ENCODE results near the gene RPP30.

Gene RPP30

DNA sequence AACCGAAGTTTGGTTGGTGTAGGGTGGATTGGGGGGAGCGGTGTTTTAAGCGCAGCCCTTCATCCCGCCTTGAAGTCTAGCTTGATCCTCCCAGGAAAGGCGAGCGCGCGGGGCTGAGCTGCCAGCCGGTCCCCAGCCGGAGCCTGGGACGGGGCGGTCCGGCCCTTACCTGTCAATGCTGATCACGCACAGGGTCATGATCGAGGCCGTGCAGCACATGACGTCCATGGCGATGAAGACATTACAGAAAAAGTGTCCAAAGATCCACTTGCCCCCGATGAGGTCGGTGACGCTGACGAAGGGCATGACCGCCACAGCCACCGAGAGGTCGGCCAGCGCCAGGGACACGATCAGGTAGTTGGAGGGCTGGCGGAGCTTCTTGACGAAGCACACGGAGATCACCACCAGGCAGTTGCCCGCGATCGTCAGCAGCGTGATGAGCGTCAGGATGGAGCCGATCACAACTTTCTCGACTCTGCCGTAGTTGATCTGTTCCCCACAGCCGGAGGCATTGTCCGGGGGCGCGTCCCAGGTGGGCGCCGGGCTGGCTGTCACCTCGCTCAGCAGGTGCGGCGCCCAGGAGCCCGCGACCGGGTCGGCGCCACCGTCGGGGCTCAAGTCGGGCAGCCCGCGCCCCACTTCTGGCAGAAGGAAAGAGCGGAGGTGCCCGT, 14.7 kb upstream of the RPP30 start:
- H3K4me3 ChIP-seq (ENCODE audit: low read length) = no peak overlapping the region

DNA sequence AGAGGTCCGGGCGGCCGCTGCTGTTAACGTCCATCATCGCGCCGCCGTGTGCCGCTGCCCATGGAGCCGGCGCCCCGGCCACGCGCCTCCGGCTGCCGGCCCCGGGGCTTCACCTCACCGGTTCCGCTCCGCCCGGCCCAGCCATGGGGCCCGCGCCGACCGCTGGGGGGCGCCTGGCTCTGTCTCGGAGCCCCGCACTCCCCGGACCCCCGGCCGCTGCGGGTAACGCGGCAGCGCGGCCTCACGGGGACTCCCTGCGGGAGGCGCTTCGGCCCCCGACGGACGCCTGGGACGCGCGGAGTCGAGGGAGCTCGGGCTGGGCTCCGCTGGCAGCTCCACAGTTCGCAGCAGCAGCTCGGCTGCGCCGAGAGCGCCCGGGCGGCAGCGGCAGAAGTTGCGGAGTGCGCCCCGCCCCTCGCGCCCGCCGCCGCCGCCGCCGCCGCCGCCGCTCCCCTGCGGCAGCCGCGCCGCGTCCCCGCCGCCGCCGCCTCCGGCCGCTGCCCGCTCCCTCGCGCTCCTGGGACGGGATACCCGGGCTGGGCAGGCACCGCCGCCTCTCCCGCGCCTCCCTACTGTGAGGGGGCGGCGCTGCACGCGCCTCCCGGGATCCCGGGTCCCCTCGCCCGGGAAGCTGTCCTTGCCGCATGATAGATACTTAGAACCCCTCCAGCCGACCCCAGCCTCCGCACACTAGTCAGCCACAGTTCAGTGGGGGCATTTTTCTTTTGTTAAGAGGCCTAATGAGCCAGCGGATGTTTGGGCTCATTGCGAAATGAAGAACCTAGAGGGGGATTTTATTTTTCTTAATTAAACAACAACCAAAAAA, 13.9 kb upstream of the RPP30 start, which contains the start of gene HTR7:
TSS of gene HTR7 (minus strand) at position 405 of the 826 bp plus-strand sequence. CDS start at position 37, 368 bp downstream.
- Histone ChIP-seq H3K4me3 (ENCODE audit: low read length) (peak within 1 kb of the TSS; percentile 41), H3K4me1 (ENCODE audit: control insufficient read depth, insufficient read depth, low read length) (peaks cover 13% of the 10 kb centered on the region), H3K9me3 (ENCODE audit: control insufficient read depth, low read length) (no peaks in the 10 kb centered on the region), H3K36me3 (ENCODE audit: control insufficient read depth, insufficient read depth, low read length) (no peaks in the 10 kb centered on the region), H3K9ac (ENCODE audit: low read length) (peak within 1 kb of the TSS; percentile 68), H3K27me3 (ENCODE audit: control insufficient read depth, insufficient read depth, low read length) (peaks cover 55% of the 10 kb centered on the region)

More for the DNA sequence above, 14.7 kb upstream of the RPP30 start:
- peaks cover 55% of the 10 kb centered on the region for H3K27me3 ChIP-seq (ENCODE audit: control insufficient read depth, insufficient read depth, low read length)
- H3K9me3 ChIP-seq (ENCODE audit: control insufficient read depth, low read length) = no peaks in the 10 kb centered on the region
- H3K9ac ChIP-seq (ENCODE audit: low read length) = peak overlapping the region; percentile 43
- H3K36me3 ChIP-seq (ENCODE audit: control insufficient read depth, insufficient read depth, low read length) = no peaks in the 10 kb centered on the region
- H3K4me1 ChIP-seq (ENCODE audit: control insufficient read depth, insufficient read depth, low read length) = peaks cover 13% of the 10 kb centered on the region

DNA sequence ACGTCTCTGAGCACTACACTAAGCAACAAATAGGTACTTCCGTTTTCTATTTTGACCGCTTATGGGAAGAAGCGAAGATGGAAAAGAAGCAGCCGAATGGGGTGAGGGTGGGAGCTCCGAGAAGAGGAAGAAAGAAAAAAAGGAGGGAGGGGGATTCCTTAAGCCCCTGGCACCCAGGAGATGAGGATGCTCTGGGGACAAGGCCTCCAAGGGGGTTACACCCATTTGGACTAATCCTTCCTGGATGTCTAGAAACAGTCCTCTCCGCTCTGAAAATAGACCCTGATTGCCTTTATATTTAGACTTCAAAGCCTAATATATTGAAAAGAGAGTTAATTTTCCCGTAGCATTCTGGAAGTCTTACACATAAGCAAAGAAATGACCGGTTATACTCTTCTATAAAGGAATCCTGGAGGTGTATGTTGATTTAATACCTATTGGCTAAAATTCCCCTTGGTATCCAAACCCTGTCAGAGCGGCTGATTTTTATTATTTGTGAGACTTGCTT, 13.3 kb upstream of the RPP30 start:
- Histone ChIP-seq H3K27me3 (ENCODE audit: control insufficient read depth, insufficient read depth, low read length) (peaks cover 52% of the 10 kb centered on the region), H3K36me3 (ENCODE audit: control insufficient read depth, insufficient read depth, low read length) (no peaks in the 10 kb centered on the region), H3K4me1 (ENCODE audit: control insufficient read depth, insufficient read depth, low read length) (peaks cover 13% of the 10 kb centered on the region), H3K9ac (ENCODE audit: low read length) (peak overlapping the region; percentile 68), H3K9me3 (ENCODE audit: control insufficient read depth, low read length) (no peaks in the 10 kb centered on the region), H3K4me3 (ENCODE audit: low read length) (peak overlapping the region; percentile 41)

DNA sequence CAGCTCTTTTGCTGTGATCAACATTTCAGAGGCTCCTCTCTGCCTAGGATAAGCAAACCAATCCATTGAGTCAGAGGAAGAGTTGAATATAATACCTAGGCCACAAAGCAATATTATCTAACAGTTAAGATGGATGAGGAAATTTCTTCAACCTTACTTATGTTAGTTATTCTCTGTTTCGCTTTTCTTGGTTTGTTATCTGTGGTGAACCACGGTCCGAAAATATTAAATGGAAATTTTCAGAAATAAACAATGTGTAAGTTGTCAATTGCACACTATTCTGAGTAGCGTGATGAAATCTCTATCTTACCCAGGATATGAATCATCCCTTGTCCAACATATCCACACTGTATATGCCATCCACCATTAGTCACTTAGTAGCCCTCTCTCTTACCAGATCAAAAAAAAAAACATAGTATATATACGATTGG, 12.4 kb upstream of the RPP30 start:
- Histone ChIP-seq H3K9ac (ENCODE audit: low read length) (no peak overlapping the region), H3K4me1 (ENCODE audit: control insufficient read depth, insufficient read depth, low read length) (peaks cover 13% of the 10 kb centered on the region), H3K9me3 (ENCODE audit: control insufficient read depth, low read length) (no peaks in the 10 kb centered on the region), H3K36me3 (ENCODE audit: control insufficient read depth, insufficient read depth, low read length) (no peaks in the 10 kb centered on the region), H3K4me3 (ENCODE audit: low read length) (no peak overlapping the region), H3K27me3 (ENCODE audit: control insufficient read depth, insufficient read depth, low read length) (peaks cover 44% of the 10 kb centered on the region)

DNA sequence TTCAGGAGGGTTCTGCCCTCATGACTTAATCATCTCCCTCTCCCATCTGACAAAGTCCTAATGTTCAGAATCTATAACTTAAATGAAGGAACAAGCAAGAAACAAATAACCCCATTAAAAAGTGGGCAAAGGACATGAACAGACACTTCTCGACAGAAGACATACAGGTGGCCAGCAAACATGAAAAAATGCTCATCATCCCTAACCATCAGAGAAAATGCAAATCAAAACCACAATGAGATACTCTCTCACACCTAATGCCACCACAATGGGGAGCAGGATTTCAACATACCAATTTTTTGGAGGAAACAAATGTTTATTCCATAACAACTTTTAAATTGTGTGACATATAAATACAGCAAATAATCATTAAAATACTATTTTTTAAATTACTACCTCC, 11.0 kb upstream of the RPP30 start:
- no peak overlapping the region for H3K4me3 ChIP-seq (ENCODE audit: low read length)
- peaks cover 13% of the 10 kb centered on the region for H3K4me1 ChIP-seq (ENCODE audit: control insufficient read depth, insufficient read depth, low read length)
- no peaks in the 10 kb centered on the region for H3K9me3 ChIP-seq (ENCODE audit: control insufficient read depth, low read length)
- no peak overlapping the region for H3K9ac ChIP-seq (ENCODE audit: low read length)
- peaks cover 35% of the 10 kb centered on the region for H3K27me3 ChIP-seq (ENCODE audit: control insufficient read depth, insufficient read depth, low read length)
- no peaks in the 10 kb centered on the region for H3K36me3 ChIP-seq (ENCODE audit: control insufficient read depth, insufficient read depth, low read length)

DNA sequence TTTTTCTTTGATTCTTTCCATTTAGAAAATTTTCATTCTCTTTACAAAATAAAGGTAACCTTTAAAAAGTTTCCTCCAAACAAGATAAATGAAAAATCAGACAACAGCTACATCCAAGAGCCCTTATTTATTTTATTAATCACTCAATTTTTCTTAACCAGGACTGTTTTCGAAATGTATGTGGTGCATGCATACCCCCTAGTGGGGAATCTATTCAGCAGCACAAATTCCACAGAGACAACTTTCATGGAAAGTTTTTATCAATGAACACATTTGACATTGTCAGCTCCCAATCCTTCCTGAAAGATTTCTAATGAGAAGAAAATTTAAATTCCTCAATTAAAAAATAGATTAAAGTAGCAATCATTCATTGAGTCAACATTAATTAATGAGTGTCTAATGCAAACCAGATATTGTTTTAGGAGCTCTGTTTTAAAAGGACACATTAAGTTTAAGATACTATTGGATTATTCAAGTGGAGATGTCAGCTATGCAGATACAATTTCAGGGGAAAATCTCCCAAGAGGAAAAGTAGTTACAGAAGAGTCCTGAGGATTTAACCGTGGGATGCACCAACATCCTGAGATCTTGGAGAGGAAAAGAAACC, 8.8 kb upstream of the RPP30 start:
- peaks cover 15% of the 10 kb centered on the region for H3K27me3 ChIP-seq (ENCODE audit: control insufficient read depth, insufficient read depth, low read length)

DNA sequence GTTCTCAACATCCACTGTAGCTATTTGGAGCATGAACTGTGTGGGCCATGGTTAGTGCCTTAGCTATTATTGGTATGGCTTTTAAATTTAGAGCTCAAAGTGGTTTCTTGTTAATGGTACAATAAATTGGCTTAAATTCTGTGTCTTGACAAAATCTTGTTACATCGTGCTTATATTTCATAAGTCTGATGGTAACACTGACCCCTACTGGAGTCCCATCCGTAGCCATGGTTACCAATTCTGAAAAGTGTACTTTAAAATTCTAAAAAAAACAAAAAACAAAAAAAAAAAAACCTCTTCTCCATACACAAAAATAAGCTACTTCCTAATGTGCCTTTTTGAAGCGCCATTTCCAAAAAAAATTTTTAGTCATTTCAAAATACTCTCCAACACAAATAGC, 6.4 kb upstream of the RPP30 start:
- no peaks in the 10 kb centered on the region for H3K36me3 ChIP-seq (ENCODE audit: control insufficient read depth, insufficient read depth, low read length)
- H3K4me3 ChIP-seq (ENCODE audit: low read length) = no peak overlapping the region
- H3K27me3 ChIP-seq (ENCODE audit: control insufficient read depth, insufficient read depth, low read length) = peaks cover 3% of the 10 kb centered on the region
- no peak overlapping the region for H3K9ac ChIP-seq (ENCODE audit: low read length)
- no peaks in the 10 kb centered on the region for H3K4me1 ChIP-seq (ENCODE audit: control insufficient read depth, insufficient read depth, low read length)
- H3K9me3 ChIP-seq (ENCODE audit: control insufficient read depth, low read length) = no peaks in the 10 kb centered on the region

More for the DNA sequence above, 8.8 kb upstream of the RPP30 start:
- no peak overlapping the region for H3K9ac ChIP-seq (ENCODE audit: low read length)
- H3K36me3 ChIP-seq (ENCODE audit: control insufficient read depth, insufficient read depth, low read length) = no peaks in the 10 kb centered on the region
- peaks cover 4% of the 10 kb centered on the region for H3K4me1 ChIP-seq (ENCODE audit: control insufficient read depth, insufficient read depth, low read length)
- H3K9me3 ChIP-seq (ENCODE audit: control insufficient read depth, low read length) = no peaks in the 10 kb centered on the region
- H3K4me3 ChIP-seq (ENCODE audit: low read length) = no peak overlapping the region

DNA sequence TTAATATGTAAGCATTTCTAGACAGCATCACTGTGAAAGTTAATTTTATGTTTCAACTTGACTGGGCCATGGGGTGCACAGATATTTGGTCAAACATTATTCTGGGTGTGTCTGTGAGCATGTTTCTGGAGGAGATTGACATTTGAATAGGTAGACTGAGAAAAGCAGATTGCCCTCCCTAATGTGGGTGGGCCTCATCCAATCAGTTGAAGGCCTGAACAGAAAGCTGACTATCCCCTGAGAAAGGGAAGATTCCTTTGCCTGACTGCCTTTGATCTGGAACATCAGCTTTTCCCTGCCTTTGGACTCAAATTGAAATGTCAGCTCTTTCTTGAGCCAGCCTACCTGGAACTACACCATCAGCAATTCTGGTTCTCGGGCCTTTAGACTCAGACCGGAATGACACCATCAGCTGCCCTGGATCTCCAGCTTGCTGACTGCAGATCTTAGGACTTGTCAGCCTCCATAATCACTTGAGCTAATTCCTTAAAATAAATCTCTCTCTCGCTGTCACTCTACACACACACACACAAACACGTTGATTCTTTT, 5.7 kb upstream of the RPP30 start:
- Histone ChIP-seq H3K4me3 (ENCODE audit: low read length) (no peak overlapping the region), H3K27me3 (ENCODE audit: control insufficient read depth, insufficient read depth, low read length) (peaks cover 3% of the 10 kb centered on the region), H3K9me3 (ENCODE audit: control insufficient read depth, low read length) (no peaks in the 10 kb centered on the region), H3K36me3 (ENCODE audit: control insufficient read depth, insufficient read depth, low read length) (no peaks in the 10 kb centered on the region), H3K9ac (ENCODE audit: low read length) (no peak overlapping the region), H3K4me1 (ENCODE audit: control insufficient read depth, insufficient read depth, low read length) (peaks cover 4% of the 10 kb centered on the region)

DNA sequence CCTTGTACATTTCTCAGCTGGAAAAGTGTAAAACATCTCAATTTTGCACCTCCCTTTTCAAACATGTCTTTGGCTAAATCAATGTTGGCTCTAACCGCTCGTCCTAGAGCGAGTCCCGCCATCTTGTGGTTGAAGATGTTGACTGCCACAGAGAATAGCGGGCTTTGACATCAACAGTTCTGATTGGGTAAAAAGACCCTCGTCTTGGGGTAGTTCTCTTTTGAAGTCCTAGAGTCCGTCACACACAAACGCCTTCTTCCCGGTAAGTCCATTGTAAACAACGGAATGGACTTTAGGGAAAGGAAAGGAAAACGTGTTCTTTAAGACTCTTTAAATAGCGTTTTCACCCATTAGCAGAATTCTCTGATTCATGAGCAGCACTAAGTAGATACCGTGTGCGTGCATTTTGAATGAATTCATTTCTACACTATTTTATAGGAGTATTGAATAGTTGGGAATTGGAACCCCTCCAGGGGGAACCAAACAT, 452 bp upstream of the RPP30 start:
- Histone ChIP-seq H3K4me1 (ENCODE audit: control insufficient read depth, insufficient read depth, low read length) (peaks cover 20% of the 10 kb centered on the region), H3K36me3 (ENCODE audit: control insufficient read depth, insufficient read depth, low read length) (peaks cover 2% of the 10 kb centered on the region), H3K9ac (ENCODE audit: low read length) (peak overlapping the region; percentile 84), H3K9me3 (ENCODE audit: control insufficient read depth, low read length) (no peaks in the 10 kb centered on the region), H3K4me3 (ENCODE audit: low read length) (peak overlapping the region; percentile 91), H3K27me3 (ENCODE audit: control insufficient read depth, insufficient read depth, low read length) (no peaks in the 10 kb centered on the region)

DNA sequence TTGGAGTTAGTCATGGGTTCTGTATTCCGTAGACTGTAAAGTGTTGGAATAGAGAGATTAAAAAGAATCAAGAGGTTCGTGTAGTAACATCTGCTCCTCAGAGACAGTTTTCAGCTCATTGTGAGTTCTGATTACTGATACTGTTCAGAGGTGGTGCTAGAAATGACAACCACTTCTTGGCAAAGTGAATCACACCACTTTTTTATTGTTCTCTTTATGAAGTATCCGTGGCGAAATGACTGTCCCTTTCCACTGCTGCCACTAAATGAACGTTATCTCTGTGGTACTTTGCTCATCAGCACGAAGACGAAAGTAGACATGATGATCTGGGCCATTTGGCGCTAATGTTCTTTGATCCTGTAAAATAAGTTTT, 860 bp downstream of the RPP30 start:
- Histone ChIP-seq H3K27me3 (ENCODE audit: control insufficient read depth, insufficient read depth, low read length) (no peaks in the 10 kb centered on the region), H3K9me3 (ENCODE audit: control insufficient read depth, low read length) (no peaks in the 10 kb centered on the region), H3K4me1 (ENCODE audit: control insufficient read depth, insufficient read depth, low read length) (peaks cover 20% of the 10 kb centered on the region), H3K4me3 (ENCODE audit: low read length) (peak overlapping the region; percentile 91), H3K9ac (ENCODE audit: low read length) (peak overlapping the region; percentile 84), H3K36me3 (ENCODE audit: control insufficient read depth, insufficient read depth, low read length) (peaks cover 8% of the 10 kb centered on the region)

DNA sequence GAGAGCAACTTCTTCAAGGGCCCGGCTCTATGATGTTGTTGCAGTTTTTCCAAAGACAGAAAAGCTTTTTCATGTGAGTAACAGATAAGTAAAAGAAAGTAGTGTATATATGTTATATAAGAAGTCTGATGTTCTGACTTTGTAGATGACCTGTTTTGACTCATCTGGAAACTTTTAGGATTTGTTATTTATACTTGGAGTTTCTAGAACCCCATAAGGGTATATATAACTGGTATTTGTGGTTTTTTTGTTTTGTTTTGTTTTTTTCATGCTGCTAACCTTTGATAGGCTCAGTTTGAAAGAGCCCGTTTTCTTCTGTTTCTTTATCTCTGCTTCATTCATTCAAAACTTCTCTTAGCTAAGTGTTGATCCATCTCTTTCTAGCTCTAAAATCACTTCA, 7.3 kb downstream of the RPP30 start:
- no peaks in the 10 kb centered on the region for H3K9me3 ChIP-seq (ENCODE audit: control insufficient read depth, low read length)
- H3K4me3 ChIP-seq (ENCODE audit: low read length) = no peak overlapping the region
- H3K36me3 ChIP-seq (ENCODE audit: control insufficient read depth, insufficient read depth, low read length) = peaks cover 8% of the 10 kb centered on the region
- H3K27me3 ChIP-seq (ENCODE audit: control insufficient read depth, insufficient read depth, low read length) = no peaks in the 10 kb centered on the region
- H3K4me1 ChIP-seq (ENCODE audit: control insufficient read depth, insufficient read depth, low read length) = no peaks in the 10 kb centered on the region
- no peak overlapping the region for H3K9ac ChIP-seq (ENCODE audit: low read length)
